Right lobe of liver (tissue), 4 donors: ENCODE results near the gene TBCE.

Source experiments
- POLR2A ChIP-seq: fragments of 450-650 bp; IDR thresholded peaks from one replicate; pipeline ENCODE4 v1.6.1; 2017; ENCODE audit warnings: antibody characterized with exemption, mild to moderate bottlenecking
- TF ChIP-seq, protein P1 (sequence below), 4 donors: fragments of 200-600 bp in 3 of 4; fragments of 450-650 bp in 1 of 4; IDR thresholded peaks; one replicate each; pipeline versions ENCODE4 v1.5.1 to v1.8.0; 2016 to 2022; ENCODE audit warnings: antibody characterized with exemption in 4 of 4, mild to moderate bottlenecking in 2 of 4
- donor health status: DM: no; HTN: no; CAD: no.
- donor health status: DM: no; HTN: no; CAD: no.
- donor health status: DM: no; HTN: yes; CAD: no.

DNA sequence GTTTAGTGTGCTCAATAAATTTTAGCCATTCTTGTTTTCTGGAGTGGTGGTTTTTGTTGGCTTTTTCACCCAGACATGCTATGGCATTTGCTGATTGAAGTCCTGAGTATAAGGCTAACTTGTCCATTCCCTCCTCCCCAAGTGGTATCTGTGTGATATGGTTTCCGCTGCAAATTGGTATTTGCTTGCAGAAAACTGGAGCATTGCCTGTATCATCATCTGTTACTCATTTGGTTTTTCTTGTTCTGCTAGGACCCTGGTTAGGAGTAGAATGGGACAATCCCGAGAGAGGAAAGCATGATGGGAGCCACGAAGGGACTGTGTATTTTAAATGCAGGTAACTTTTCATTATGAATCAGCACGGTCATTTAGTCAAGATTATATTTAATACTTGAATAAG lies 34.0 kb downstream of the TBCE start:
- TF ChIP-seq, protein P1, sequence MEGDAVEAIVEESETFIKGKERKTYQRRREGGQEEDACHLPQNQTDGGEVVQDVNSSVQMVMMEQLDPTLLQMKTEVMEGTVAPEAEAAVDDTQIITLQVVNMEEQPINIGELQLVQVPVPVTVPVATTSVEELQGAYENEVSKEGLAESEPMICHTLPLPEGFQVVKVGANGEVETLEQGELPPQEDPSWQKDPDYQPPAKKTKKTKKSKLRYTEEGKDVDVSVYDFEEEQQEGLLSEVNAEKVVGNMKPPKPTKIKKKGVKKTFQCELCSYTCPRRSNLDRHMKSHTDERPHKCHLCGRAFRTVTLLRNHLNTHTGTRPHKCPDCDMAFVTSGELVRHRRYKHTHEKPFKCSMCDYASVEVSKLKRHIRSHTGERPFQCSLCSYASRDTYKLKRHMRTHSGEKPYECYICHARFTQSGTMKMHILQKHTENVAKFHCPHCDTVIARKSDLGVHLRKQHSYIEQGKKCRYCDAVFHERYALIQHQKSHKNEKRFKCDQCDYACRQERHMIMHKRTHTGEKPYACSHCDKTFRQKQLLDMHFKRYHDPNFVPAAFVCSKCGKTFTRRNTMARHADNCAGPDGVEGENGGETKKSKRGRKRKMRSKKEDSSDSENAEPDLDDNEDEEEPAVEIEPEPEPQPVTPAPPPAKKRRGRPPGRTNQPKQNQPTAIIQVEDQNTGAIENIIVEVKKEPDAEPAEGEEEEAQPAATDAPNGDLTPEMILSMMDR (IDR thresholded peaks at IDR 0.05) = no peak
- no peak for TF ChIP-seq POLR2A
